Neural cell (in vitro differentiated cells): ENCODE data around the gene CACNA2D1. TPM values are rescaled to one million over a fixed set of nuclear protein-coding genes. Genes with fewer than 3 reads are reported as not detected.

ENCODE experiments used
- H2AFZ ChIP-seq: fragments of 200-600, 300-800 bp; sonication (generic), shearing (Covaris generic); 2 replicates; pipeline ENCODE4 v1.6.0; 2014; ENCODE audit warnings: low read depth, mild to moderate bottlenecking, antibody characterized with exemption, low read length, moderate library complexity
- H3F3A ChIP-seq: fragments of 200-600 bp; shearing (Covaris generic); 2 replicates; pipeline ENCODE4 v1.6.1; 2016; ENCODE audit warnings: mild to moderate bottlenecking, moderate library complexity, mixed read lengths, antibody characterized with exemption, low read length; ENCODE audit not compliant: insufficient read depth, poor library complexity, severe bottlenecking
- H3K27ac ChIP-seq: fragments of 200-600, 300-800 bp; sonication (generic), shearing (Covaris generic); 2 replicates; pipeline ENCODE4 v1.5.1; 2014; ENCODE audit warnings: mild to moderate bottlenecking, low read length, moderate library complexity
- H3K27me3 ChIP-seq: fragments of 300-800, 200-600 bp; sonication (generic), shearing (Covaris generic); 2 replicates; pipeline ENCODE4 v1.6.0; 2014; ENCODE audit warnings: mild to moderate bottlenecking, low read depth, low read length, moderate library complexity; ENCODE audit not compliant: insufficient read depth
- H3K36me3 ChIP-seq: fragments of 300-800, 200-600 bp; sonication (generic), shearing (Covaris generic); 2 replicates; pipeline ENCODE4 v1.5.1; 2014; ENCODE audit warnings: mild to moderate bottlenecking, antibody characterized with exemption, low read length, moderate library complexity; ENCODE audit not compliant: insufficient read depth
- H3K4me2 ChIP-seq: fragments of 300-800, 200-600 bp; sonication (generic), shearing (Covaris generic); 2 replicates; pipeline ENCODE4 v1.6.0; 2014; ENCODE audit warnings: mild to moderate bottlenecking, low read length
- H3K4me3 ChIP-seq: fragments of 300-800, 200-600 bp; sonication (generic), shearing (Covaris generic); 2 replicates; pipeline ENCODE4 v1.5.1; 2014; ENCODE audit warnings: mild to moderate bottlenecking, low read length, moderate library complexity
- H3K79me2 ChIP-seq: fragments of 200-600 bp; shearing (Covaris generic); replicated peaks from 2 replicates; pipeline ENCODE4 v1.6.0; 2014; ENCODE audit warnings: mild to moderate bottlenecking, low read length, moderate library complexity; ENCODE audit not compliant: insufficient read depth
- H3K9ac ChIP-seq: fragments of 300-800, 200-600 bp; sonication (generic), shearing (Covaris generic); 2 replicates; pipeline ENCODE4 v1.6.1; 2016; ENCODE audit warnings: mild to moderate bottlenecking, low read length, mixed read lengths
- H3K9me2 ChIP-seq: fragments of 200-600 bp; shearing (Covaris generic); 2 replicates; pipeline ENCODE4 v1.6.1; 2016; ENCODE audit warnings: mild to moderate bottlenecking, low read length, mixed read lengths; ENCODE audit not compliant: insufficient read depth
- H3K9me3 ChIP-seq: fragments of 200-600, 300-800 bp; sonication (generic), shearing (Covaris generic); 2 replicates; pipeline ENCODE4 v1.6.1; 2016; ENCODE audit warnings: mild to moderate bottlenecking, mixed run types, low read length, moderate library complexity, mixed read lengths
- H4K20me1 ChIP-seq: fragments of 200-600 bp; shearing (Covaris generic); 2 replicates; pipeline ENCODE4 v1.6.1; 2016; ENCODE audit warnings: mild to moderate bottlenecking, mixed run types; ENCODE audit not compliant: insufficient read depth
- CTCF ChIP-seq: fragments of 450-650 bp; IDR thresholded peaks from 2 replicates; pipeline ENCODE4 v1.5.1; 2014; ENCODE audit warnings: antibody characterized with exemption, mild to moderate bottlenecking, moderate library complexity; ENCODE audit not compliant: poor library complexity, severe bottlenecking
- EP300 ChIP-seq: fragments of 450-650 bp; conservative IDR thresholded peaks from 2 replicates; pipeline ENCODE4 v1.6.1; 2014; ENCODE audit warnings: antibody characterized with exemption, mild to moderate bottlenecking, moderate library complexity; ENCODE audit not compliant: poor library complexity, severe bottlenecking
- EZH2 ChIP-seq: fragments of 200-600, 300-800 bp; shearing (Covaris generic), sonication (generic); IDR thresholded peaks from 2 replicates; pipeline ENCODE4 v1.6.1; 2014; ENCODE audit warnings: antibody characterized with exemption, low read length, borderline replicate concordance, mild to moderate bottlenecking; ENCODE audit not compliant: insufficient read depth, poor library complexity, severe bottlenecking
- MXI1 ChIP-seq: fragments of 450-650 bp; conservative IDR thresholded peaks from 2 replicates; pipeline ENCODE4 v1.6.1; 2014; ENCODE audit warnings: antibody characterized with exemption, mild to moderate bottlenecking; ENCODE audit not compliant: poor library complexity, severe bottlenecking
- POLR2AphosphoS5 ChIP-seq: IDR thresholded peaks from 2 replicates; pipeline ENCODE4 v1.6.1; 2012
- RAD21 ChIP-seq: fragments of 450-650 bp; conservative IDR thresholded peaks from 2 replicates; pipeline ENCODE4 v1.6.1; 2014; ENCODE audit warnings: antibody characterized with exemption, mild to moderate bottlenecking, moderate library complexity
- SMC3 ChIP-seq: fragments of 450-650 bp; conservative IDR thresholded peaks from 2 replicates; pipeline ENCODE4 v1.6.1; 2014; ENCODE audit warnings: antibody characterized with exemption, mild to moderate bottlenecking, moderate library complexity; ENCODE audit not compliant: poor library complexity
- TAF1 ChIP-seq: IDR thresholded peaks from 2 replicates; pipeline ENCODE4 v1.6.1; 2012; ENCODE audit warnings: low read depth
- polyA plus RNA-seq: library from polyadenylated mRNA; depleted of rRNA; stranded (reverse); fragments of >200 nt; gene quantifications from 2 replicates; pipeline ENCODE4 v1.2.3, GENCODE V29; 2014
- TF ChIP-seq, protein P1 (sequence below): IDR thresholded peaks from 2 replicates; pipeline ENCODE4 v1.6.1; 2012; ENCODE audit warnings: borderline replicate concordance

Gene CACNA2D1
- polyA plus RNA-seq, 1 donor from 2014 or later: 7.0 TPM

DNA sequence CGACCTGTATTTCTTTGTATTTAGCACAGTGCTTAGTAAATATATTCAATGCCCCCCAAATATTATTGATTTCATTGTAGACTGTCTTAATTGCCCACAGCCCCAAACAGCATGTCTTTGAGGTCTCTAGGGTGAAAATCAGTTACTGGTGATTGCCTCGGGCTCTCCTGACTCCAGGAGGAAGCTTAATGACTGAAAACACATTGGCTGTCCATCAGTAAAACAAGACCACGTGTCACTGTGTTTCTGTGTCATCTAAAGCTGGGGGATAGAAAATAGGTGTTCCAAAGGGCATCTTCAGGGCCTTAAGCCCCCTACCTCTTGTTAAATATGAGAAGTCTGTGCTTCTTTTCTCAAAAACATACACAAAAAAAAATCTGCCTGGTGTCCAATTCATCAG lies 67.9 kb downstream of the CACNA2D1 start (continued):
- TF ChIP-seq POLR2AphosphoS5 (no peak), TAF1 (no peak), EP300 (no peak)

DNA sequence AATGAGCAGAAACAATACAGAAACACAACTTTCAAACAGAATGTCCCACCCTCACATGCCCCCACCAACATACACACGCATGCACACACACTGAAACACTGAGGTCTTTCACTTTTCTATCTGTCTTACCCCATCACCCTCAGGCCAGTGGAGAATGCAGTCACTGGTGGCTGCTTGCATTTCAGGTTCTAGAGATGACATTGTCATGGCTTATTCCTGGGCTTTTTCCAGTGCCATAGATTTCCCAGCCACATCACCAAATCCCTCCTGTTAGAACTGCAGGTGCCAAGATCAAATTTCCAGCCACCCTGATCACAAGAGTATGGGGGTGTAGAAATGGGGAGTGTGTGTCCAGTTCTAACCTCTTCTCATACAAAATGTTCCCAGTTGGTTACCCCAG lies 68.4 kb downstream of the CACNA2D1 start:
- H3K36me3 ChIP-seq: no peaks in the 10 kb centered on the region
- no peak overlapping the region for H3K27ac ChIP-seq
- no peak overlapping the region for H3K4me2 ChIP-seq
- TF ChIP-seq MXI1 (no peak), EZH2 (no peak), TAF1 (no peak), EP300 (no peak), SMC3 (no peak), CTCF (no peak), RAD21 (no peak), POLR2AphosphoS5 (no peak)
- TF ChIP-seq, protein P1, sequence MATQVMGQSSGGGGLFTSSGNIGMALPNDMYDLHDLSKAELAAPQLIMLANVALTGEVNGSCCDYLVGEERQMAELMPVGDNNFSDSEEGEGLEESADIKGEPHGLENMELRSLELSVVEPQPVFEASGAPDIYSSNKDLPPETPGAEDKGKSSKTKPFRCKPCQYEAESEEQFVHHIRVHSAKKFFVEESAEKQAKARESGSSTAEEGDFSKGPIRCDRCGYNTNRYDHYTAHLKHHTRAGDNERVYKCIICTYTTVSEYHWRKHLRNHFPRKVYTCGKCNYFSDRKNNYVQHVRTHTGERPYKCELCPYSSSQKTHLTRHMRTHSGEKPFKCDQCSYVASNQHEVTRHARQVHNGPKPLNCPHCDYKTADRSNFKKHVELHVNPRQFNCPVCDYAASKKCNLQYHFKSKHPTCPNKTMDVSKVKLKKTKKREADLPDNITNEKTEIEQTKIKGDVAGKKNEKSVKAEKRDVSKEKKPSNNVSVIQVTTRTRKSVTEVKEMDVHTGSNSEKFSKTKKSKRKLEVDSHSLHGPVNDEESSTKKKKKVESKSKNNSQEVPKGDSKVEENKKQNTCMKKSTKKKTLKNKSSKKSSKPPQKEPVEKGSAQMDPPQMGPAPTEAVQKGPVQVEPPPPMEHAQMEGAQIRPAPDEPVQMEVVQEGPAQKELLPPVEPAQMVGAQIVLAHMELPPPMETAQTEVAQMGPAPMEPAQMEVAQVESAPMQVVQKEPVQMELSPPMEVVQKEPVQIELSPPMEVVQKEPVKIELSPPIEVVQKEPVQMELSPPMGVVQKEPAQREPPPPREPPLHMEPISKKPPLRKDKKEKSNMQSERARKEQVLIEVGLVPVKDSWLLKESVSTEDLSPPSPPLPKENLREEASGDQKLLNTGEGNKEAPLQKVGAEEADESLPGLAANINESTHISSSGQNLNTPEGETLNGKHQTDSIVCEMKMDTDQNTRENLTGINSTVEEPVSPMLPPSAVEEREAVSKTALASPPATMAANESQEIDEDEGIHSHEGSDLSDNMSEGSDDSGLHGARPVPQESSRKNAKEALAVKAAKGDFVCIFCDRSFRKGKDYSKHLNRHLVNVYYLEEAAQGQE: no peak
- no peak overlapping the region for H3K9ac ChIP-seq
- peaks cover 39% of the 10 kb centered on the region for H3K27me3 ChIP-seq
- H3K9me3 ChIP-seq: no peaks in the 10 kb centered on the region
- H3K9me2 ChIP-seq: no peaks in the 10 kb centered on the region
- H3F3A ChIP-seq: no peaks in the 10 kb centered on the region
- H4K20me1 ChIP-seq: no peaks in the 10 kb centered on the region
- H3K79me2 ChIP-seq: no peaks in the 10 kb centered on the region
- no peak overlapping the region for H3K4me3 ChIP-seq
- H2AFZ ChIP-seq: no peak overlapping the region

GRCh38 chr7:82373926-82374635 lies 69.5 kb downstream of the CACNA2D1 start:
- Histone ChIP-seq H3F3A (no peaks in the 10 kb centered on the region), H2AFZ (no peak overlapping the region), H4K20me1 (no peaks in the 10 kb centered on the region), H3K9me3 (no peaks in the 10 kb centered on the region), H3K9ac (no peak overlapping the region), H3K4me3 (no peak overlapping the region), H3K9me2 (no peaks in the 10 kb centered on the region), H3K27me3 (peaks cover 35% of the 10 kb centered on the region), H3K27ac (no peak overlapping the region), H3K36me3 (no peaks in the 10 kb centered on the region), H3K4me2 (no peak overlapping the region), H3K79me2 (no peaks in the 10 kb centered on the region)
- no peak for TF ChIP-seq POLR2AphosphoS5
- TF ChIP-seq EP300: no peak
- no peak for TF ChIP-seq MXI1
- no peak for TF ChIP-seq RAD21
- TF ChIP-seq EZH2: no peak
